ENCODE measurements around the gene EYA3. TPM values are rescaled to one million over a fixed set of nuclear protein-coding genes. Genes with fewer than 3 reads are reported as not detected.

The EYA3 gene
- total and polyA plus RNA-seq, 2 of the 8 experiments (the other 6 are each of a cell fraction or from before 2014, with no cell fraction given): 15.0 to 33.9 TPM

GRCh38 chr1:28085129-28085528 lies 3.3 kb downstream of the EYA3 start:
- POLR2A ChIA-PET (ENCODE audit: partially characterized antibody): no interaction called here

More at GRCh38 chr1:28085129-28085528, 3.3 kb downstream of the EYA3 start:
- Histone ChIP-seq H2BK20ac (ENCODE audit: low read length) (no peak overlapping the region), H3K4me1 (replicated peaks in 1 of 4; ENCODE audit: control insufficient read depth in 3 of 4, insufficient read depth in 4 of 4, low read length in 3 of 4) (peaks cover 0 to 1% (median 0%) of the 10 kb centered on the region in 4 experiments; a peak in 1 of 7 replicates), H3K14ac (ENCODE audit: insufficient read length) (no peak overlapping the region), H2AFZ (ENCODE audit: low read length) (no peak overlapping the region), H3K23me2 (ENCODE audit: low read depth, low read length) (peaks cover 8% of the 10 kb centered on the region), H3K23ac (ENCODE audit: insufficient read length) (no peak overlapping the region), H2AK5ac (ENCODE audit: low read depth, low read length) (no peak overlapping the region), H4K20me1 (replicated peaks in 1 of 2; ENCODE audit: control insufficient read depth in 1 of 2, insufficient read depth in 2 of 2, low read length in 2 of 2) (peaks cover 0 to 2% of the 10 kb centered on the region in 2 experiments), H4K5ac (ENCODE audit: insufficient read length, low read depth, low read length) (no peak overlapping the region), H4K8ac (ENCODE audit: extremely low read depth, insufficient read depth, low read length) (no peak overlapping the region), H4K91ac (replicated peaks; ENCODE audit: insufficient read length, low read length) (no peak overlapping the region), H3K79me2 (ENCODE audit: control insufficient read depth in 1 of 2, insufficient read depth in 2 of 2, low read length in 2 of 2) (peaks cover 18 to 66% of the 10 kb centered on the region in 2 experiments), H3K4me2 (ENCODE audit: insufficient read depth in 1 of 2, low read depth in 2 of 2, low read length in 2 of 2) (no peak overlapping the region), H3K18ac (ENCODE audit: extremely low read depth, low read length) (no peak overlapping the region), H2BK15ac (ENCODE audit: low read length) (no peak overlapping the region), H3K9me3 (ENCODE audit: insufficient read depth in 2 of 2, low read depth in 1 of 2, low read length in 1 of 2) (no peaks in the 10 kb centered on the region), H3K56ac (replicated peaks; ENCODE audit: insufficient read length, low read depth, low read length) (no peak overlapping the region), H2BK120ac (replicated peaks; ENCODE audit: low read depth, low read length) (no peak overlapping the region), H3K4me3 (ENCODE audit: extremely low read depth in 1 of 4, insufficient read depth in 2 of 4, low read depth in 3 of 4, low read length in 4 of 4) (no peak overlapping the region), H3K79me1 (ENCODE audit: low read depth, low read length) (peaks cover 3% of the 10 kb centered on the region; the same call in 1 of the 2 replicates), H3K27ac (ENCODE audit: low read depth, low read length) (no peak overlapping the region), H3K9ac (replicated peaks in 1 of 4; ENCODE audit: extremely low read depth in 1 of 4, low read depth in 3 of 4, low read length in 3 of 4) (no peak overlapping the region), H2BK5ac (ENCODE audit: low read depth, low read length) (no peak overlapping the region), H3K4ac (replicated peaks; ENCODE audit: insufficient read length, low read depth, low read length) (no peak overlapping the region), H3K36me3 (ENCODE audit: control insufficient read depth in 2 of 4, insufficient read depth in 4 of 4, low read length in 3 of 4) (peaks cover 0 to 5% (median 0%) of the 10 kb centered on the region in 4 experiments; a peak in 1 of 8 replicates), H2BK12ac (ENCODE audit: low read depth, low read length) (no peak overlapping the region), H3K27me3 (replicated peaks in 1 of 4; ENCODE audit: control insufficient read depth in 3 of 4, extremely low read depth in 1 of 4, insufficient read depth in 3 of 4, low read length in 3 of 4) (no peaks in the 10 kb centered on the region)
- DNase-seq (ENCODE audit: low read depth in 1 of 2, low spot score in 2 of 2): no peak
- FAIRE-seq: no peak
- TF ChIP-seq FOSL1 (IDR thresholded peaks at IDR 0.05; ENCODE audit: insufficient read depth, low read depth, low read length) (no peak), TAF7 (optimal IDR thresholded peaks at IDR 0.05; ENCODE audit: borderline replicate concordance, low read depth, low read length) (no peak), CBX8 (IDR thresholded peaks at IDR 0.05; ENCODE audit: borderline replicate concordance, low read depth, low read length) (no peak), NANOG (IDR thresholded peaks at IDR 0.05; ENCODE audit: insufficient read depth, low read depth, low read length, poor library complexity, severe bottlenecking) (no peak), RNF2 (IDR thresholded peaks at IDR 0.05; ENCODE audit: borderline replicate concordance, low read depth, low read length, missing control alignments, poor library complexity, severe bottlenecking) (no peak), SAP30 (IDR thresholded peaks at IDR 0.05; ENCODE audit: insufficient read depth, insufficient replicate concordance, low read length) (no peak), BACH1 (IDR thresholded peaks at IDR 0.05; ENCODE audit: low read length) (no peak), JUND (IDR thresholded peaks at IDR 0.05; ENCODE audit: low read length) (no peak), RAD21 (IDR thresholded peaks at IDR 0.05 in 1 of 2, conservative IDR thresholded peaks at IDR 0.05 in 1 of 2; ENCODE audit: low read depth in 2 of 2, low read length in 2 of 2) (no peak), CHD2 (IDR thresholded peaks at IDR 0.05; ENCODE audit: low read length) (no peak), CEBPB (IDR thresholded peaks at IDR 0.05; ENCODE audit: low read depth, low read length) (no peak)
- 86% methylated on average over 5 of the region's 5 CpGs; no CpG with 5 or more reads in 1 of the 2 experiments for WGBS, 2 experiments (ENCODE audit: extremely low coverage in 1 of 2, insufficient coverage in 1 of 2, insufficient read length in 1 of 2, insufficient replicate concordance in 2 of 2, low coverage in 1 of 2, low lambda C conversion rate in 2 of 2, missing lambda C conversion rate in 1 of 2)
- CTCF ChIA-PET (ENCODE audit: partially characterized antibody): interaction anchor here (1.0 to 9.7 kb wide), 4 partner anchors 29 to 285 kb away, joined by 3 to 80 read pairs (median 3); no protein-coding TSS in a partner anchor

All from H1 (cell line).